ENCODE results near the gene ZNF789. TPM values are rescaled to one million over a fixed set of nuclear protein-coding genes. Genes with fewer than 3 reads are reported as not detected.

ZNF789 gene
- total and polyA plus RNA-seq, 2 of the 13 experiments (the other 11 are each of a cell fraction or from before 2014, with no cell fraction given) = 19.8 to 25.1 TPM

- TF ChIP-seq, protein P1, sequence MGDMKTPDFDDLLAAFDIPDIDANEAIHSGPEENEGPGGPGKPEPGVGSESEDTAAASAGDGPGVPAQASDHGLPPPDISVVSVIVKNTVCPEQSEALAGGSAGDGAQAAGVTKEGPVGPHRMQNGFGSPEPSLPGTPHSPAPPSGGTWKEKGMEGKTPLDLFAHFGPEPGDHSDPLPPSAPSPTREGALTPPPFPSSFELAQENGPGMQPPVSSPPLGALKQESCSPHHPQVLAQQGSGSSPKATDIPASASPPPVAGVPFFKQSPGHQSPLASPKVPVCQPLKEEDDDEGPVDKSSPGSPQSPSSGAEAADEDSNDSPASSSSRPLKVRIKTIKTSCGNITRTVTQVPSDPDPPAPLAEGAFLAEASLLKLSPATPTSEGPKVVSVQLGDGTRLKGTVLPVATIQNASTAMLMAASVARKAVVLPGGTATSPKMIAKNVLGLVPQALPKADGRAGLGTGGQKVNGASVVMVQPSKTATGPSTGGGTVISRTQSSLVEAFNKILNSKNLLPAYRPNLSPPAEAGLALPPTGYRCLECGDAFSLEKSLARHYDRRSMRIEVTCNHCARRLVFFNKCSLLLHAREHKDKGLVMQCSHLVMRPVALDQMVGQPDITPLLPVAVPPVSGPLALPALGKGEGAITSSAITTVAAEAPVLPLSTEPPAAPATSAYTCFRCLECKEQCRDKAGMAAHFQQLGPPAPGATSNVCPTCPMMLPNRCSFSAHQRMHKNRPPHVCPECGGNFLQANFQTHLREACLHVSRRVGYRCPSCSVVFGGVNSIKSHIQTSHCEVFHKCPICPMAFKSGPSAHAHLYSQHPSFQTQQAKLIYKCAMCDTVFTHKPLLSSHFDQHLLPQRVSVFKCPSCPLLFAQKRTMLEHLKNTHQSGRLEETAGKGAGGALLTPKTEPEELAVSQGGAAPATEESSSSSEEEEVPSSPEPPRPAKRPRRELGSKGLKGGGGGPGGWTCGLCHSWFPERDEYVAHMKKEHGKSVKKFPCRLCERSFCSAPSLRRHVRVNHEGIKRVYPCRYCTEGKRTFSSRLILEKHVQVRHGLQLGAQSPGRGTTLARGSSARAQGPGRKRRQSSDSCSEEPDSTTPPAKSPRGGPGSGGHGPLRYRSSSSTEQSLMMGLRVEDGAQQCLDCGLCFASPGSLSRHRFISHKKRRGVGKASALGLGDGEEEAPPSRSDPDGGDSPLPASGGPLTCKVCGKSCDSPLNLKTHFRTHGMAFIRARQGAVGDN (CRISPR knock-in tag; IDR thresholded peaks at IDR 0.05) = peak; percentile 20; the same call in 1 of the 2 replicates
- TF ChIP-seq PITX1 (CRISPR knock-in tag; IDR thresholded peaks at IDR 0.05) = peak; percentile 96
Observed at GRCh38 chr7:99431756-99432540, 40.7 kb upstream of the ZNF789 start (continued).

- in situ Hi-C loops (cut with HindIII; ENCODE audit: extremely low pct_ligation_motif_present, low pct_unique_long_range_greater_than_20kb) (no loop called here), intact Hi-C loops (cut with micrococcal nuclease; ENCODE audit: unreplicated experiment) (no loop called here)
- H3K4me3 ChIP-seq (replicated peaks in 1 of 3; ENCODE audit: insufficient read depth in 1 of 3, low read depth in 2 of 3, low read length in 3 of 3) = no peak overlapping the region
- DNase-seq (ENCODE audit: low spot score) = no peak
- peaks cover 9% of the 10 kb centered on the region for H3K79me2 ChIP-seq (ENCODE audit: insufficient read depth, low read length)
- H3K9me3 ChIP-seq (ENCODE audit: low read length) = no peaks in the 10 kb centered on the region
- no peak overlapping the region for H3K4me2 ChIP-seq (ENCODE audit: low read depth, low read length)
- no peak overlapping the region for H3K9ac ChIP-seq (ENCODE audit: insufficient read depth, low read depth, low read length)
- no peak overlapping the region for H2AFZ ChIP-seq (ENCODE audit: low read length)
- ChIA-PET CTCF (ENCODE audit: low intra/inter-chr PET ratio, low total read pairs) (no interaction called here), POLR2A (interaction anchor here (0.7 kb wide), 1 partner anchor 215 kb away, joined by 3 read pairs; no protein-coding TSS in a partner anchor)
- peaks cover 37% of the 10 kb centered on the region for H3K4me1 ChIP-seq (ENCODE audit: insufficient read depth, low read length)
- no peak overlapping the region for H3K27ac ChIP-seq (ENCODE audit: extremely low read length, insufficient read depth, low read length)
- H3K36me3 ChIP-seq (replicated peaks in 1 of 2; ENCODE audit: control insufficient read depth in 1 of 2, insufficient read depth in 2 of 2, low read length in 2 of 2) = peaks cover 10 to 33% of the 10 kb centered on the region in 2 experiments
- 95% methylated on average over 4 of the region's 9 CpGs for WGBS (ENCODE audit: low lambda C conversion rate)
- H3K27me3 ChIP-seq (ENCODE audit: control insufficient read depth in 1 of 2, insufficient read depth in 2 of 2, low read length in 2 of 2) = no peaks in the 10 kb centered on the region; a peak in 1 of 5 replicates
- ATAC-seq = no peak
- BruUV-seq (replicated peaks) = no TSS peak
- FAIRE-seq = no peak
- H4K20me1 ChIP-seq (ENCODE audit: insufficient read depth, low read length) = no peaks in the 10 kb centered on the region
- TF ChIP-seq ZNF20 (CRISPR knock-in tag; IDR thresholded peaks at IDR 0.05) (no peak), EP300 (IDR thresholded peaks at IDR 0.05; ENCODE audit: low read depth in 2 of 2, low read length in 2 of 2) (no peak), EP300 (CRISPR knock-in tag; IDR thresholded peaks at IDR 0.05; ENCODE audit: borderline replicate concordance) (no peak), NCOA2 (CRISPR knock-in tag; IDR thresholded peaks at IDR 0.05) (no peak), RXRB (CRISPR knock-in tag; IDR thresholded peaks at IDR 0.05; ENCODE audit: borderline replicate concordance) (no peak), ZNF354B (CRISPR knock-in tag; IDR thresholded peaks at IDR 0.05) (no peak), ZNF720 (CRISPR knock-in tag; IDR thresholded peaks at IDR 0.05) (no peak), KDM5A (IDR thresholded peaks at IDR 0.05; ENCODE audit: borderline replicate concordance, low read length) (no peak), NR2C2 (CRISPR knock-in tag; IDR thresholded peaks at IDR 0.05; ENCODE audit: borderline replicate concordance) (no peak), ZNF607 (CRISPR knock-in tag; IDR thresholded peaks at IDR 0.05; ENCODE audit: borderline replicate concordance) (no peak), CREM (IDR thresholded peaks at IDR 0.05) (no peak), CREM (CRISPR knock-in tag; IDR thresholded peaks at IDR 0.05) (no peak), ZBTB7B (CRISPR knock-in tag; IDR thresholded peaks at IDR 0.05) (no peak), CREB1 (IDR thresholded peaks at IDR 0.05) (no peak), CREB1 (CRISPR knock-in tag; IDR thresholded peaks at IDR 0.05) (no peak)
- TF ChIP-seq, protein P2, sequence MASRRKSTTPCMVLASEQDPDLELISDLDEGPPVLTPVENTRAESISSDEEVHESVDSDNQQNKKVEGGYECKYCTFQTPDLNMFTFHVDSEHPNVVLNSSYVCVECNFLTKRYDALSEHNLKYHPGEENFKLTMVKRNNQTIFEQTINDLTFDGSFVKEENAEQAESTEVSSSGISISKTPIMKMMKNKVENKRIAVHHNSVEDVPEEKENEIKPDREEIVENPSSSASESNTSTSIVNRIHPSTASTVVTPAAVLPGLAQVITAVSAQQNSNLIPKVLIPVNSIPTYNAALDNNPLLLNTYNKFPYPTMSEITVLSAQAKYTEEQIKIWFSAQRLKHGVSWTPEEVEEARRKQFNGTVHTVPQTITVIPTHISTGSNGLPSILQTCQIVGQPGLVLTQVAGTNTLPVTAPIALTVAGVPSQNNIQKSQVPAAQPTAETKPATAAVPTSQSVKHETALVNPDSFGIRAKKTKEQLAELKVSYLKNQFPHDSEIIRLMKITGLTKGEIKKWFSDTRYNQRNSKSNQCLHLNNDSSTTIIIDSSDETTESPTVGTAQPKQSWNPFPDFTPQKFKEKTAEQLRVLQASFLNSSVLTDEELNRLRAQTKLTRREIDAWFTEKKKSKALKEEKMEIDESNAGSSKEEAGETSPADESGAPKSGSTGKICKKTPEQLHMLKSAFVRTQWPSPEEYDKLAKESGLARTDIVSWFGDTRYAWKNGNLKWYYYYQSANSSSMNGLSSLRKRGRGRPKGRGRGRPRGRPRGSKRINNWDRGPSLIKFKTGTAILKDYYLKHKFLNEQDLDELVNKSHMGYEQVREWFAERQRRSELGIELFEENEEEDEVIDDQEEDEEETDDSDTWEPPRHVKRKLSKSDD (CRISPR knock-in tag; IDR thresholded peaks at IDR 0.05; ENCODE audit: low read depth) = no peak
Observed at GRCh38 chr7:99433158-99433557, 39.5 kb upstream of the ZNF789 start.

All from HepG2 (cell line).